Measurements from ENCODE around the gene MKLN1. TPM values are rescaled to one million over a fixed set of nuclear protein-coding genes. Genes with fewer than 3 reads are reported as not detected.

The MKLN1 gene
- total RNA-seq, 2 experiments from 2014 or later = 12.1 to 56.6 TPM

DNA sequence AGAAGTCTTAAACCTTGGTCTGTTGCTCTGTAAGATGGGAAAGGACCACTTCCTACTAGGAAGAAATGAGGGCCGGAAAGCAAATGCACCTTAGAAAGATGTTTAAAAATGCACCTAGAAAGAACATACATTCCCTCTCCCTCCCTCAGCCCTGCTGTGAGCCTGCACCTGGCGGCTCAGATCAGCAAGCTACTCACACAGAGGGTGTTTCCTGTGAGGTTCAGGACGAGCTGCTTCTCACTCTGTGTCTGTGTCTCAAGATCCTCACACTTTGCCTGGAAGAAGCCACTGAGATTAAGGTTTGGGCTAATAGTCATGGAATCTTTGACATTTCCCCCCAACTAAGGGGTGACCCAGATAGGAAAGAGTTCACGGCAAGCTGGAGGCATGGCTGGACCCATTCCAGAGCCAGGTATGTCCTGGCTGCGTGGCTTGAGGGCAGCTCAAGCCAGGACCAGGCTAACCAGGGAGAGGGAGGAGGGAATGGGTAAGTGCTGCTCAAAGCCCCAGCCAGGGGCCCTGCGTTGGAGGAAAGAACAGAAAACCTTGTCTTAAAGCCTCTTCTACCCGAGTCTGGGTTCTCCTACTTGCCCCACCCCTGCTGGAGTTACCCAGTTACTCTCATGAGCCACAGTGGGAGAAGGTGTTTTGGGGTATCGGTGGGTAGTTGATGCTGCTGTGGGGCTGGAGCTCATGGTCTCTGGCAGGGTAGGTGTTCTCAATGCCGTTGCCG is 181.2 kb downstream of the MKLN1 start:
- H3K4me2 ChIP-seq (ENCODE audit: low read length) = no peak overlapping the region
- H4K20me1 ChIP-seq (ENCODE audit: insufficient read depth, low read length) = peaks cover 3% of the 10 kb centered on the region; the same call in 1 of the 2 replicates
- ChIA-PET CTCF (ENCODE audit: unreplicated experiment) (interaction anchor here (0.6 kb wide), 1 partner anchor 1088 kb away, joined by 3 read pairs; no protein-coding TSS in a partner anchor), POLR2A (no interaction called here)
- H3K9me3 ChIP-seq (ENCODE audit: low read length) = no peaks in the 10 kb centered on the region
- no peaks in the 10 kb centered on the region for H3K36me3 ChIP-seq (ENCODE audit: insufficient read depth, low read length)
- H3K27ac ChIP-seq (ENCODE audit: low read depth, low read length, poor library complexity, severe bottlenecking) = no peak overlapping the region
- no peaks in the 10 kb centered on the region for H3K79me2 ChIP-seq (ENCODE audit: insufficient read depth, low read depth, low read length)
- no peak overlapping the region for H2AFZ ChIP-seq (ENCODE audit: low read length)
- peaks cover 4% of the 10 kb centered on the region for H3K4me1 ChIP-seq (ENCODE audit: insufficient read depth, low read length, poor library complexity, severe bottlenecking)
- no peaks in the 10 kb centered on the region for H3K9me2 ChIP-seq (ENCODE audit: insufficient read depth, low read length)
- no peak for TF ChIP-seq EZH2phosphoT487 (IDR thresholded peaks at IDR 0.05; ENCODE audit: borderline replicate concordance, low read depth, low read length)
- TF ChIP-seq, protein P1, sequence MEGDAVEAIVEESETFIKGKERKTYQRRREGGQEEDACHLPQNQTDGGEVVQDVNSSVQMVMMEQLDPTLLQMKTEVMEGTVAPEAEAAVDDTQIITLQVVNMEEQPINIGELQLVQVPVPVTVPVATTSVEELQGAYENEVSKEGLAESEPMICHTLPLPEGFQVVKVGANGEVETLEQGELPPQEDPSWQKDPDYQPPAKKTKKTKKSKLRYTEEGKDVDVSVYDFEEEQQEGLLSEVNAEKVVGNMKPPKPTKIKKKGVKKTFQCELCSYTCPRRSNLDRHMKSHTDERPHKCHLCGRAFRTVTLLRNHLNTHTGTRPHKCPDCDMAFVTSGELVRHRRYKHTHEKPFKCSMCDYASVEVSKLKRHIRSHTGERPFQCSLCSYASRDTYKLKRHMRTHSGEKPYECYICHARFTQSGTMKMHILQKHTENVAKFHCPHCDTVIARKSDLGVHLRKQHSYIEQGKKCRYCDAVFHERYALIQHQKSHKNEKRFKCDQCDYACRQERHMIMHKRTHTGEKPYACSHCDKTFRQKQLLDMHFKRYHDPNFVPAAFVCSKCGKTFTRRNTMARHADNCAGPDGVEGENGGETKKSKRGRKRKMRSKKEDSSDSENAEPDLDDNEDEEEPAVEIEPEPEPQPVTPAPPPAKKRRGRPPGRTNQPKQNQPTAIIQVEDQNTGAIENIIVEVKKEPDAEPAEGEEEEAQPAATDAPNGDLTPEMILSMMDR (conservative IDR thresholded peaks at IDR 0.05; ENCODE audit: low read length) = no peak
- no peak overlapping the region for H3K4me3 ChIP-seq (ENCODE audit: low read depth, low read length, poor library complexity, severe bottlenecking)
- BruUV-seq (replicated peaks) = no TSS peak
- no peak for DNase-seq (ENCODE audit: low spot score)
- intact Hi-C loops (cut with micrococcal nuclease; ENCODE audit: unreplicated experiment) = loop anchor here (10.0 kb wide), 1 partner anchor 664 kb away; no protein-coding TSS in a partner anchor

DNA sequence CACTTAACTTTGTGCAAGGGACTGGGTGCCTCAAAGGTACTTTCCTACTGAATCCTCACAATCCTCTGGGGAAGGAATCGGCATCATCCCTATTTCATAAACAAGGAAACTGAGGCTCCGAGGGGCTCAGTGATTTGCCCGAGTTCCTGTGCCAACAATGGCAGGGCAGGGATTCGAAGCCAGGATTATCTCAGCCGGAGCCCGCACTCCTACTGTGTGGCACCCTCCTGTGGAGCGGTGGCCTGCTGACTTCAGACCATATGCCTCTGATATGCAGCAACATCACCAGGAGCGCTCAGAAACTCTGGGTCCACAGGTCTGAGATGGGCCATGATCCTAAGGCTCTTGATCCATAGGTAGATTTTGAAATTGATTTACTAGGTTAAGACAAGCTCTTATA is 182.1 kb downstream of the MKLN1 start:
- no peak overlapping the region for H3K27ac ChIP-seq (ENCODE audit: low read depth, low read length, poor library complexity, severe bottlenecking)
- H3K79me2 ChIP-seq (ENCODE audit: insufficient read depth, low read depth, low read length) = no peaks in the 10 kb centered on the region
- no peak for DNase-seq (ENCODE audit: low spot score)
- intact Hi-C loops (cut with micrococcal nuclease; ENCODE audit: unreplicated experiment) = loop anchor here (5.0 to 10.0 kb wide), 2 partner anchors 632 to 665 kb away; no protein-coding TSS in a partner anchor
- no TSS peak for BruUV-seq (replicated peaks)
- no peak overlapping the region for H3K4me3 ChIP-seq (ENCODE audit: low read depth, low read length, poor library complexity, severe bottlenecking)
- H3K4me1 ChIP-seq (ENCODE audit: insufficient read depth, low read length, poor library complexity, severe bottlenecking) = peaks cover 4% of the 10 kb centered on the region
- peaks cover 3% of the 10 kb centered on the region; the same call in 1 of the 2 replicates for H4K20me1 ChIP-seq (ENCODE audit: insufficient read depth, low read length)
- CTCF ChIA-PET (ENCODE audit: unreplicated experiment) = no interaction called here
- no peaks in the 10 kb centered on the region for H3K36me3 ChIP-seq (ENCODE audit: insufficient read depth, low read length)
- POLR2A ChIA-PET = interaction anchor here (0.5 to 0.7 kb wide), 2 partner anchors 353 to 631 kb away, joined by 3 to 4 read pairs; no protein-coding TSS in a partner anchor
- H3K9me3 ChIP-seq (ENCODE audit: low read length) = no peaks in the 10 kb centered on the region
- TF ChIP-seq, protein P1 (conservative IDR thresholded peaks at IDR 0.05; ENCODE audit: low read length) = no peak
- TF ChIP-seq EZH2phosphoT487 (IDR thresholded peaks at IDR 0.05; ENCODE audit: borderline replicate concordance, low read depth, low read length) = no peak
- no peak overlapping the region for H2AFZ ChIP-seq (ENCODE audit: low read length)
- H3K4me2 ChIP-seq (ENCODE audit: low read length) = no peak overlapping the region
- no peaks in the 10 kb centered on the region for H3K9me2 ChIP-seq (ENCODE audit: insufficient read depth, low read length)

DNA sequence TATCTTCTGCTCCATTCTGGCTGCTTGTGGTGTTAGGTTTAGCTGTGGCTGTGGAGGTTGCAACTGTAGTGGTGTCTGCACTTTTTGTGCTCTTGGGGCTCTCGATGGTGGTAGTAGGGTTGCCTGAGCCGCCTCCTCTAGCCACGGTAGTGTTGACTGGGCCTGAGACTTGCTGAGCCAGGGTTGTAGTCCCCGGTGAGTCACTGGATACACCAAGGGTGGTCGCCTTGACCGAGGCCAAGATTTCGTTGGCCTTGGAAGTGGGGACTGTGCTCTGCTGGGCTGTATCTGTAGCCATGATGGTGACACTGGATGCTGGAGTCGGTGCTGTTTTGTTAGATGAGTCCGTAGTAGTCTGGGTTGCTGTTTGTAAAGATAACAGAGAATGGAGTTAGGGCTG is 183.4 kb downstream of the MKLN1 start:
- Histone ChIP-seq H3K9me3 (ENCODE audit: low read length) (no peaks in the 10 kb centered on the region), H4K20me1 (ENCODE audit: insufficient read depth, low read length) (peaks cover 3% of the 10 kb centered on the region; the same call in 1 of the 2 replicates), H3K79me2 (ENCODE audit: insufficient read depth, low read depth, low read length) (no peaks in the 10 kb centered on the region), H3K27ac (ENCODE audit: low read depth, low read length, poor library complexity, severe bottlenecking) (no peak overlapping the region), H3K4me1 (ENCODE audit: insufficient read depth, low read length, poor library complexity, severe bottlenecking) (peaks cover 4% of the 10 kb centered on the region), H3K4me2 (ENCODE audit: low read length) (no peak overlapping the region), H3K4me3 (ENCODE audit: low read depth, low read length, poor library complexity, severe bottlenecking) (no peak overlapping the region), H3K36me3 (ENCODE audit: insufficient read depth, low read length) (no peaks in the 10 kb centered on the region), H3K9me2 (ENCODE audit: insufficient read depth, low read length) (no peaks in the 10 kb centered on the region), H2AFZ (ENCODE audit: low read length) (no peak overlapping the region)
- no TSS peak for BruUV-seq (replicated peaks)
- CTCF ChIA-PET (ENCODE audit: unreplicated experiment) = no interaction called here
- intact Hi-C loops (cut with micrococcal nuclease; ENCODE audit: unreplicated experiment) = loop anchor here (5.0 kb wide), 1 partner anchor 634 kb away; no protein-coding TSS in a partner anchor
- no peak for DNase-seq (ENCODE audit: low spot score)
- POLR2A ChIA-PET = interaction anchor here (0.6 to 1.2 kb wide), 2 partner anchors 10 to 770 kb away, joined by 3 to 5 read pairs; no protein-coding TSS in a partner anchor
- TF ChIP-seq EZH2phosphoT487 (IDR thresholded peaks at IDR 0.05; ENCODE audit: borderline replicate concordance, low read depth, low read length) = no peak
- TF ChIP-seq, protein P1 (conservative IDR thresholded peaks at IDR 0.05; ENCODE audit: low read length) = no peak
